COLO829 (cell line): ENCODE results near the gene PTPRO.

Source experiments
- DNase-seq: peaks from one replicate; pipeline ENCODE4 v3.0.0; 2012; ENCODE audit warnings: low spot score

Gene PTPRO

GRCh38 chr12:15350643-15351042, 28.3 kb downstream of the PTPRO start:
- DNase-seq = no peak

GRCh38 chr12:15355766-15356165, 33.5 kb downstream of the PTPRO start:
- DNase-seq = no peak

DNA sequence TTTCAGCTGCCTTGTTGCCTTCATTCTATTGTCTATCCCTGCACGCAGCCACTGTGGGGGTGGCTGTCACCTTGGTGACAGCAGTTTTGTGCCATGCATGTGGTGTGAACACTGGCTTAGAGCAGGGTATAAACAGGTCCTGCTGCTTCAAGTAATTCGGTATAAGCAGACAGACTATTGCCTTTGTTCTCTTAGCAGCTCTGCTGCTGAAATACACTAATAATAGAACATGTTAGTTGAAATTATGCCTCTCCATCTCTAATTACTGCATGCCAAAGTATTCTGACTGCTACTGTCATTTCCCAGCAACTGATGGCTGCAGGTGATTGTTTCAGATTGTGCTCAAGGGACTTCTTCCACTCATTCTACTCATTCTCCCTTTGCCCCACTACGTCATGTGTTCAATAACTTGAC, 34.6 kb downstream of the PTPRO start:
- DNase-seq = no peak

- no peak for DNase-seq
Measured at GRCh38 chr12:15364221-15365160, 42.2 kb downstream of the PTPRO start.

GRCh38 chr12:15368812-15369211, 46.5 kb downstream of the PTPRO start:
- DNase-seq = no peak

GRCh38 chr12:15372352-15372751, 50.0 kb downstream of the PTPRO start:
- no peak for DNase-seq

DNA sequence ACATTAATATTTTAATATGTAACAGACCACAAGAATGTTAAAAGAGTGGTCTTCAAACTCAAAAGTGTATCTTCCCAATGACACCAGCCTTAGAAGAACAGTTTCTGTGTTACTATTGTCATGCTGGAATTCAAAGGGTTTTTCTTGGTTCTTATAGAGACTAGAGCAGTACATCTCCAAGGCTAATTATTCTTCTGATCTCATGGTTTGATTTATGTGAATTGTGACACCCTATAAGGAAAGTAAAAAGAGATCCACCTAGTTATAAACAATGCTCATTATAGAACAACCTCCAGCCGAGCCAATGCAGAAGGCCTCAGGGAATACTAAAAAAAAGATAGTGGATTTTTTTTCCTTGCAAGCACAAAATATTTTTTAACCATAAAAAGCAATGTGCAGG, 65.5 kb downstream of the PTPRO start:
- no peak for DNase-seq

- no peak for DNase-seq
Measured at GRCh38 chr12:15389561-15389960, 67.3 kb downstream of the PTPRO start.

DNA sequence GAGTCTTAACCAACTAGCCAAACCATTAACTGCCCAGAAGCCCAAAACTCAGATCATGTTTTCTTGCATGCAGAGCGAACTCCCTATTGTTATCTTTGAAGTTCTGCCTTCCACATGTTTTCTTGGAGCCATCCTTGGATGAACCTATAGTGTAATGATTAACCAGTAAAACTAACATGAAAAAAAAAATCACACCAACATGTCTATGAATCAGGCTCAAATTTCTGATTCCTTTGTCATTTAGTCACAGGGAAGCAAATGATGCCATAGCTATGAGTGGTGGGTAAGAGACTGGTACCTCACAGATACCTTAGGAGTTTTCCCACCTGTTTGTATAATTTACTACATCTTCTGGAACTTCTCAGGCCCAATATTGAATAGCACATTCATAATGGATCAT, 70.7 kb downstream of the PTPRO start:
- no peak for DNase-seq

DNA sequence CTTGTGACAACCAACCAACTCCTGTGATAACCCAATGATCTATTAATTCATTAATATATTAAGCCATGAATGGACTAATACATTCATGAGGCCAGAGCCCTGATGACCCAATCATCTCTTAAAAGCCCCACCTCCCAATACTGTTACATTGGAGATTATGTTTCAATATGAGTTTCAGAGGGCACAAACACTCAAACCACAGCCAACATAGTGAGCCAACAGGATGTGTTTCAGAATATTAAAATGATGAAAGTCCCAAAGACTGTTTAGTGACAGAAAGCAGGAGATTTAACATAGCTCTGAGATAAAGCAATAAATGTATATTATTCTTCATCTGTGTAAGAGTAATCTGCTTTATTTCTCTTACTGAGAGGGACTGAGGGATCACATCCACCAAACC, 71.7 kb downstream of the PTPRO start:
- DNase-seq = no peak

- DNase-seq = no peak
Measured at GRCh38 chr12:15404485-15404884, 82.2 kb downstream of the PTPRO start.

DNA sequence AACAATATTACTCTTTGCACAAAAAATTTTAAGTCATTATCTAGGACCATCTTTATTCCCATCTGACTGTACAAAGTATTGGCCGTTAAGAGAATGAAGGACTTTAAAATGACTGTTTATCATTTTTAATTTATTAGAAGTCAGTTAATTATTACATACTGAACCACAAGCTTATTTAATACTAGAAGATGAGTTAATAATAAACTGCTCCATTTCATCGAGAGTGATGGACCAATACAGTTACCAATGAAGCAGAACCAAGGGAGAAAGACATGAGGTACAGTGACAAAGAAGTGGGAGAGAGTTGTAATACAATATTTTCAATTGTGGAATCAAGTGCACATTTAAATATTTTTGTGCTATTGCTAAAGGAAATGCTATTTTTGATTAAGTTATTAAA, 83.3 kb downstream of the PTPRO start:
- no peak for DNase-seq

GRCh38 chr12:15407025-15407424, 84.7 kb downstream of the PTPRO start:
- DNase-seq = no peak

- DNase-seq = no peak
Measured at GRCh38 chr12:15411842-15412241, 89.5 kb downstream of the PTPRO start.

DNA sequence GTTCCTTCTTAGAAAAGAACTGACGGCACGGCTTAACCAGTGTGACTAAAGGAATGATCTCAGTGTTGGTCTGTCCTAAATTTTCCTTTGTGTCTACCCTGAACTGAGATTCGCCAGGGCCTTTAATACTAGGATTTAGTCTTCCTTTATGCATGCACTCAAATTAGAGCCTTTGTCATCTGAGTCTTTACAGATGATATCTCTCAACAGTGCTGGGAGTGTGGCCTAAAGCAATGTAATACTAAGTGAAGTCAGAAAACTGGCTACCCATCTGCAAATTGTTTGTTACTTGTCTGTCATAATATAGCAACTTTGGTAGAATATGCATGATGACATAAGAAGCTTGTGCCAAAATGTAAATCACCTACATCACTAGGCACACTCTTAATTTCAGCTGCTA, 95.4 kb downstream of the PTPRO start:
- DNase-seq = no peak

- no peak for DNase-seq
Measured at GRCh38 chr12:15423629-15424028, 101.3 kb downstream of the PTPRO start.

- no peak for DNase-seq
Measured at GRCh38 chr12:15427913-15428312, 105.6 kb downstream of the PTPRO start.

DNA sequence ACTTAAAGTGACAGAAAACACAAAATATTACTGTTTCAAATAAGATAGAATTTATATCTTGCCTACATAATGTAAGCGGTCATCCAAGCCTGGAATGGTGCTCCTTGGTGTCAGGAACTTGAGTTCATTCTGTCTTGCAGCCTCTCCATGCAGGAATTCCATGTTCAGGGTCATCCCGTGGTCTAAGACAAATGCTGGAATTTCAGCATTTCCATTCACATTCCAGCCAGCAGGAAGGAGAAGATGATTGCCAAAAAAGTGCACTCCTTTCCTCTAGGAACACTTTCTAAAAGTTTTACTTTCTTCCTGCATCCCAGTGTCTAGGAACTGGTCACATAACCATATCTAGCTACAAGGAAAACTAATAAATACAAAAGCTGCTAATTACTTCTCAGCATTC, 106.3 kb downstream of the PTPRO start:
- DNase-seq = no peak

DNA sequence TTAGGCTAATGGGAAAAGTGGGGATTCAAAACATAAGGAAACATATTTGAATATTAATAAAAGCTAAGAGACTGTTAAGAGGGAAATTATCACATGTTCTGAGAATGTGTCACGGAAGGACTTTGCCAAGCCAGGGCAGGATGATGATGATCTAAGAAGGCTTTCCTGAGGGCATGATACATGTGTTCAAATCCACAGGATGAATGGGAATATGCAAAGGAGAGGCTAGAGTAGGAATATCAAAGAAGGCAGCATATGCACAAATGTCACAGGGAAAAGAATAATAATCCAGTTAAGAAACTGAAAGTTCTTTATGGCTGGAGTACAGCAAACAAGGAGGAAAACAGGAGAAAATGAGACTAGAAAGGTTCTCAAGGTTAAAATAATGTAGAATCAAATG, 107.0 kb downstream of the PTPRO start:
- DNase-seq = no peak

DNA sequence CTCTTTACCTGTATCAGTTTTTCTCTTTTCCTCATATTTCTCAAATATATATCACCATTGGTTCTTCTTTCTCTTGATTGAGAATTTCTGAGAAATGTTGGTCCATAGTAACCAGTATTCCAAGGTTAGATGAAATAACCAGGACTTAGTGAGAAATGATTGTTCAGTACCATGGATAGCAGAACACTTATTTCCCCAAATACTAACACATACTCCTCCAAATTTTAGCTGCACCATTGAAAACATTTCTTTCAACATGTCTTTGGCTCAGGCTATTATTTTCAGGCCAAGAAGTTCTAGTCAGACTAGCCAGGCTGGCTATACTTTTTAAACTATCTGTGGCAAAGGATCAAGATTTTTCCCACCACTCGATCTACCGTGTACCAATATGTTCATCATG, 113.3 kb downstream of the PTPRO start:
- no peak for DNase-seq

DNA sequence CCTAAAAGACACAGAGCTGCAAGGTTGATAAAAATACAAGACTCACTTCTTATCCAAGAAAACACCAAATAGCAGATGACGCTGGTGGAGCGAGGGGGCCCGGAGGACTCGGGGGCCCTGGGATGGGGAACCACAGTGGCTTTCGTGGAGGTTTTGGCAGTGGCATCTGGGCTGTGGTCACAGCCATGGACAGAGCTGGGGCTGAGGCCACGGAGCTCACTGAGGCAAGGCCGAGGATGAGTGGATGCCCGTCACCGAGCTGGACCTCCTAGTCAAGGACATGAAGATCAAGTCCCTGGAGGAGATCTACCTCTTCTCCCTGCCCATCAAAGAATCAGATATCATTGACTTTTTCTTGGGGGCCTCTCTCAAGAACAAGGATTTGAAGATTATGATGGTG, 117.2 kb downstream of the PTPRO start:
- no peak for DNase-seq

- no peak for DNase-seq
Measured at GRCh38 chr12:15443050-15443449, 120.7 kb downstream of the PTPRO start.

GRCh38 chr12:15443611-15444010, 121.3 kb downstream of the PTPRO start:
- DNase-seq = no peak

DNA sequence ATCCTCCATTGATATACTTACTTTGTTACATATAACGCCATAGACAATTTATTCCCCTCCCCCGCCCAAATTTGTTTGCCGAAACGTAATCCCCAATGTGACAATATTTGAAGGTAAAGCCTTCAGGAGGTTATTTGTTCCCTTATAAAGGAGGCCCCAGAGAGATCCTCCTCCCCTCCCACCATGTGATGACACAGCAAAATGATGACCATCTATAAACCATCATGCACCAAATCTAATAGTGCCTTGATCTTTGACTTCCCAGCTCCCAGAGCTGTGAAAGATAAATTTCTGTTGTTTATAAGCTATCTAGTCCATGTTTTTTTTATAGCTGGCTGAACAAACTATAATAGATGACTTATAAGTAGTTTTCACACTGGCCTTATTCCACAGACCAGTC, 122.2 kb downstream of the PTPRO start:
- no peak for DNase-seq
